ENCODE data around the gene DYSF.
A peak's percentile ranks its signal among the peaks of the same experiment; 100 is the strongest.

DYSF gene

DNA sequence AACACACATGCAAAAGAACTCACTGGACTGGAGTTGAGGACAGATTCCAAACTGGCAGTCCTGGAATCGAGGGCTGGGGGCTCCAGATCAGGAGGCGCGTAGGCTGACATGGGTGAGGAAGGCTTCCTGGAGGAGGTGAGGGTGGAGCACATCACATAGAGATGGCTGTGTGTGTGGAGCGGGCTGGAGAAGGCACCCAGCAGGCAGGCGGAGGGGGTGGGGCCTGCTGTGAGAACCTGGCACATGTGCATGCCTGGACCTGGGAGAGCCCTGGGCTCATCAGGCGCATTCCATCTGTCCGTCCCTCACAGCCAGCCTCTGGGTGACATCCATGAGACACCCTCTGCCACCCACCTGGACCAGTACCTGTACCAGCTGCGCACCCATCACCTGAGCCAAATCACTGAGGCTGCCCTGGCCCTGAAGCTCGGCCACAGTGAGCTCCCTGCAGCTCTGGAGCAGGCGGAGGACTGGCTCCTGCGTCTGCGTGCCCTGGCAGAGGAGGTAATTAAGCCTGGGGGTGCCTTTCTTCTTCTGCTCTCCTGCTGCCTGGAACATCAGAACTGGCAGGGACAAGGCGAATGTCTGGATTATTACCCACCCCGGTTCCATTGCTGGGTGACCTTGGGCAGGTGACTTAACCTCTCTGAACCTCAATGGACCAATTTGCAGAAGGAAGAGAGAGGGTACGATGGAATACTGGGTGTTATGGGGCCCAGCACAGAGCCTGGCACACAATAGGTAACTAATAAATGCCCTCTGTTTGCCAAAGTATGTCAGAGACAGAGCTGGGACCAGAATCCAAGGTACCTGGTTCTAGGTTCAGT is 108.3 kb downstream of the DYSF start:
- Histone ChIP-seq H3K14ac (ENCODE audit: low read length) (peak overlapping the region; percentile 47), H3K79me1 (ENCODE audit: low read depth, low read length) (no peaks in the 10 kb centered on the region), H4K91ac (ENCODE audit: low read depth, low read length, poor library complexity) (no peak overlapping the region), H4K8ac (ENCODE audit: low read depth, low read length) (peak overlapping the region; percentile 87), H2AFZ (ENCODE audit: low read length) (no peak overlapping the region), H3K4me3 (ENCODE audit: low read length in 2 of 2) (no peak overlapping the region), H3K4me2 (ENCODE audit: insufficient read depth, low read length, poor library complexity, severe bottlenecking) (no peak overlapping the region), H3K9me3 (replicated peaks in 1 of 2; ENCODE audit: control insufficient read depth in 2 of 2, insufficient read depth in 1 of 2, low read depth in 1 of 2, low read length in 2 of 2) (no peaks in the 10 kb centered on the region), H3K4me1 (ENCODE audit: control insufficient read depth in 2 of 2, insufficient read depth in 1 of 2, low read depth in 1 of 2, low read length in 2 of 2) (peaks cover 0 to 2% of the 10 kb centered on the region in 2 donors), H3K18ac (ENCODE audit: low read length) (peak overlapping the region; percentile 59), H3K36me3 (replicated peaks in 1 of 2; ENCODE audit: control insufficient read depth in 2 of 2, insufficient read depth in 2 of 2, low read length in 2 of 2) (no peaks in the 10 kb centered on the region), H2BK12ac (ENCODE audit: low read length) (no peak overlapping the region), H3K23ac (ENCODE audit: low read depth, low read length, poor library complexity) (no peak overlapping the region), H3K9ac (ENCODE audit: low read depth, low read length, poor library complexity) (no peak overlapping the region), H3K27me3 (ENCODE audit: control insufficient read depth in 3 of 3, insufficient read depth in 3 of 3, low read depth in 1 of 3, low read length in 3 of 3) (no peaks in the 10 kb centered on the region), H2AK5ac (ENCODE audit: low read depth, low read length) (peak overlapping the region; percentile 91), H2BK15ac (ENCODE audit: low read length) (peak overlapping the region; percentile 60), H2BK5ac (ENCODE audit: low read length) (no peak overlapping the region), H3K27ac (replicated peaks; ENCODE audit: low read length) (no peak overlapping the region), H2BK120ac (ENCODE audit: low read depth, low read length) (peak overlapping the region; percentile 81), H3K4ac (ENCODE audit: low read length) (peak overlapping the region; percentile 94)
- DNase-seq (ENCODE audit: low spot score): no peak
- no CpG with 5 or more reads among the region's 15 CpGs for WGBS, 2 donors (ENCODE audit: extremely low coverage in 2 of 2, insufficient read length in 2 of 2, insufficient replicate concordance in 1 of 2)

DNA sequence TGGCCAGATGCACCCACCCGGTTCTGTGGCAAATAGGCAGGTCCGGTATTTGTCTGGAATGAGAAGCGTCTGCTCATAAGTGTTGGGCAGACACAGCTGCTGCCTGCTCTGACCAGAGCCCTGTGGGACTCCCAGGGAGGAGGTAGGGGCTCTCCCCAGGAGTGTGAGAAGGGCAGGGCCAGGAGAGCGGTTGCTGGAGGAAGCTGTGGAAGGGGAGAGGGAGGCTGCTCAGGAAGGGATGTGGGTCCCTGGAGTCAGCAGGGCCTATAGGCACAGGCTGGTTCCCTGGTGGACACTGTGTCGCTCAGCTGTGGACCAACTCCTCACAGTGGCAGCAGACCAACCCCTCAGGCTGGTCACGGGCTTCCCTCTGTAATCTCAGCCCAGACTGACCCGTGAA is 109.2 kb downstream of the DYSF start:
- DNase-seq (ENCODE audit: low spot score): no peak
- H3K4me2 ChIP-seq (ENCODE audit: insufficient read depth, low read length, poor library complexity, severe bottlenecking): no peak overlapping the region
- no peak overlapping the region for H4K91ac ChIP-seq (ENCODE audit: low read depth, low read length, poor library complexity)
- no peaks in the 10 kb centered on the region for H3K9me3 ChIP-seq (replicated peaks in 1 of 2; ENCODE audit: control insufficient read depth in 2 of 2, insufficient read depth in 1 of 2, low read depth in 1 of 2, low read length in 2 of 2)
- no peak overlapping the region for H2BK15ac ChIP-seq (ENCODE audit: low read length)
- WGBS, 2 donors (ENCODE audit: extremely low coverage in 2 of 2, insufficient read length in 2 of 2, insufficient replicate concordance in 1 of 2): no CpG with 5 or more reads among the region's 7 CpGs
- no peaks in the 10 kb centered on the region for H3K79me1 ChIP-seq (ENCODE audit: low read depth, low read length)
- H2BK120ac ChIP-seq (ENCODE audit: low read depth, low read length): no peak overlapping the region
- peaks cover 0 to 2% of the 10 kb centered on the region in 2 donors for H3K4me1 ChIP-seq (ENCODE audit: control insufficient read depth in 2 of 2, insufficient read depth in 1 of 2, low read depth in 1 of 2, low read length in 2 of 2)
- no peaks in the 10 kb centered on the region for H3K36me3 ChIP-seq (replicated peaks in 1 of 2; ENCODE audit: control insufficient read depth in 2 of 2, insufficient read depth in 2 of 2, low read length in 2 of 2)
- H3K27me3 ChIP-seq (ENCODE audit: control insufficient read depth in 3 of 3, insufficient read depth in 3 of 3, low read depth in 1 of 3, low read length in 3 of 3): no peaks in the 10 kb centered on the region
- no peak overlapping the region for H2BK5ac ChIP-seq (ENCODE audit: low read length)
- H3K4ac ChIP-seq (ENCODE audit: low read length): no peak overlapping the region
- H3K14ac ChIP-seq (ENCODE audit: low read length): no peak overlapping the region
- H3K27ac ChIP-seq (replicated peaks; ENCODE audit: low read length): no peak overlapping the region
- H3K9ac ChIP-seq (ENCODE audit: low read depth, low read length, poor library complexity): no peak overlapping the region
- no peak overlapping the region for H3K4me3 ChIP-seq (ENCODE audit: low read length in 2 of 2)
- no peak overlapping the region for H2AFZ ChIP-seq (ENCODE audit: low read length)
- no peak overlapping the region for H4K8ac ChIP-seq (ENCODE audit: low read depth, low read length)
- H2BK12ac ChIP-seq (ENCODE audit: low read length): no peak overlapping the region
- H3K23ac ChIP-seq (ENCODE audit: low read depth, low read length, poor library complexity): no peak overlapping the region
- peak overlapping the region; percentile 39 for H2AK5ac ChIP-seq (ENCODE audit: low read depth, low read length)
- H3K18ac ChIP-seq (ENCODE audit: low read length): peak overlapping the region; percentile 4

DNA sequence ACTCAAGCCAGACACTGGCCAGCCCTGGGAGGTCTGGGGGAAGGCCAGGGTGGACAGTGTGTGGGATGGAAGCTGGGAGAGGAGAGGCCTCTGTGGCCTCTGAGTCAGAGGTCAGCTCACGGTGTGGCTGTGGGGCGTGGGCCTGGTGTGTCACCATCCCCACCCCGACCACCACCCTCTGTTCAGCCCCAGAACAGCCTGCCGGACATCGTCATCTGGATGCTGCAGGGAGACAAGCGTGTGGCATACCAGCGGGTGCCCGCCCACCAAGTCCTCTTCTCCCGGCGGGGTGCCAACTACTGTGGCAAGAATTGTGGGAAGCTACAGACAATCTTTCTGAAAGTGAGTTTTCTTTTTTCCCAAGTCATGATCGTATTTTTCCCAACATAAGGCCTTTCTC is 110.5 kb downstream of the DYSF start:
- no peak for DNase-seq (ENCODE audit: low spot score)
- Histone ChIP-seq H3K79me1 (ENCODE audit: low read depth, low read length) (no peaks in the 10 kb centered on the region), H2AK5ac (ENCODE audit: low read depth, low read length) (no peak overlapping the region), H3K4me1 (ENCODE audit: control insufficient read depth in 2 of 2, insufficient read depth in 1 of 2, low read depth in 1 of 2, low read length in 2 of 2) (no peaks in the 10 kb centered on the region), H3K4ac (ENCODE audit: low read length) (no peak overlapping the region), H2BK120ac (ENCODE audit: low read depth, low read length) (no peak overlapping the region), H3K18ac (ENCODE audit: low read length) (no peak overlapping the region), H3K23ac (ENCODE audit: low read depth, low read length, poor library complexity) (no peak overlapping the region), H2BK5ac (ENCODE audit: low read length) (no peak overlapping the region), H3K4me2 (ENCODE audit: insufficient read depth, low read length, poor library complexity, severe bottlenecking) (no peak overlapping the region), H4K91ac (ENCODE audit: low read depth, low read length, poor library complexity) (no peak overlapping the region), H3K36me3 (replicated peaks in 1 of 2; ENCODE audit: control insufficient read depth in 2 of 2, insufficient read depth in 2 of 2, low read length in 2 of 2) (no peaks in the 10 kb centered on the region), H2AFZ (ENCODE audit: low read length) (no peak overlapping the region), H3K4me3 (ENCODE audit: low read length in 2 of 2) (no peak overlapping the region), H2BK12ac (ENCODE audit: low read length) (no peak overlapping the region), H3K27me3 (ENCODE audit: control insufficient read depth in 3 of 3, insufficient read depth in 3 of 3, low read depth in 1 of 3, low read length in 3 of 3) (no peaks in the 10 kb centered on the region), H3K14ac (ENCODE audit: low read length) (no peak overlapping the region), H3K27ac (replicated peaks; ENCODE audit: low read length) (no peak overlapping the region), H2BK15ac (ENCODE audit: low read length) (no peak overlapping the region), H4K8ac (ENCODE audit: low read depth, low read length) (no peak overlapping the region), H3K9ac (ENCODE audit: low read depth, low read length, poor library complexity) (no peak overlapping the region), H3K9me3 (replicated peaks in 1 of 2; ENCODE audit: control insufficient read depth in 2 of 2, insufficient read depth in 1 of 2, low read depth in 1 of 2, low read length in 2 of 2) (no peaks in the 10 kb centered on the region)
- WGBS, 2 donors (ENCODE audit: extremely low coverage in 2 of 2, insufficient read length in 2 of 2, insufficient replicate concordance in 1 of 2): no CpG with 5 or more reads among the region's 11 CpGs

DNA sequence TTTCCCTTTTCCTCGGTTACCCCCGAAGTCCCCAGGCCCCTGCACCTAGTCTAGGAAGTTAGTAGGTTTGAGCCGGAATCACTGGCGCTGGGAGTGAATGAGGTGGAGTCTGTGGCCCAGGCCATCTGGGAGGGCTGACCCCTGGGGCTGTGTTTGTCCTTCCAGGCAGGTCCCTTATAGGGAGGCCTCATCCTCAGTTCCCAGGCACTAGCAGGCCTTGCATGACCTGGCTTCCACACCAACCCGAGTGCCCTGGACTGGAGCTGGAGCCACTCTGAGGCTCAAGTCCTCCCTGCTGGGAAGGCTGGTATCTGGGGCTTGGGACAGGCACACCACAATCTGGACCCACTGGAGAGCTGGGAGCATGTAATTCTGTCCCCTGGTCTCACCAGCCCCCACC is 111.0 kb downstream of the DYSF start:
- Histone ChIP-seq H2BK120ac (ENCODE audit: low read depth, low read length) (no peak overlapping the region), H3K27me3 (ENCODE audit: control insufficient read depth in 3 of 3, insufficient read depth in 3 of 3, low read depth in 1 of 3, low read length in 3 of 3) (no peaks in the 10 kb centered on the region), H4K91ac (ENCODE audit: low read depth, low read length, poor library complexity) (no peak overlapping the region), H3K27ac (replicated peaks; ENCODE audit: low read length) (no peak overlapping the region), H4K8ac (ENCODE audit: low read depth, low read length) (no peak overlapping the region), H3K4ac (ENCODE audit: low read length) (no peak overlapping the region), H2BK5ac (ENCODE audit: low read length) (no peak overlapping the region), H2AK5ac (ENCODE audit: low read depth, low read length) (peak overlapping the region; percentile 84), H3K14ac (ENCODE audit: low read length) (no peak overlapping the region), H3K9ac (ENCODE audit: low read depth, low read length, poor library complexity) (no peak overlapping the region), H3K36me3 (replicated peaks in 1 of 2; ENCODE audit: control insufficient read depth in 2 of 2, insufficient read depth in 2 of 2, low read length in 2 of 2) (no peaks in the 10 kb centered on the region), H2BK12ac (ENCODE audit: low read length) (no peak overlapping the region), H3K4me3 (ENCODE audit: low read length in 2 of 2) (no peak overlapping the region), H3K9me3 (replicated peaks in 1 of 2; ENCODE audit: control insufficient read depth in 2 of 2, insufficient read depth in 1 of 2, low read depth in 1 of 2, low read length in 2 of 2) (no peaks in the 10 kb centered on the region), H2AFZ (ENCODE audit: low read length) (no peak overlapping the region), H3K79me1 (ENCODE audit: low read depth, low read length) (no peaks in the 10 kb centered on the region), H3K4me2 (ENCODE audit: insufficient read depth, low read length, poor library complexity, severe bottlenecking) (no peak overlapping the region), H3K4me1 (ENCODE audit: control insufficient read depth in 2 of 2, insufficient read depth in 1 of 2, low read depth in 1 of 2, low read length in 2 of 2) (no peaks in the 10 kb centered on the region), H3K23ac (ENCODE audit: low read depth, low read length, poor library complexity) (no peak overlapping the region), H2BK15ac (ENCODE audit: low read length) (no peak overlapping the region), H3K18ac (ENCODE audit: low read length) (peak overlapping the region; percentile 15)
- whole genome bisulfite sequencing, 2 donors (ENCODE audit: extremely low coverage in 2 of 2, insufficient read length in 2 of 2, insufficient replicate concordance in 1 of 2): no CpG with 5 or more reads among the region's 5 CpGs
- DNase-seq (ENCODE audit: low spot score): no peak
